HepG2 (cell line): ENCODE results near the gene ARPIN. TPM values are rescaled to one million over a fixed set of nuclear protein-coding genes. Genes with fewer than 3 reads are reported as not detected.

Experiments used
- HNRNPH1 ChIP-seq: fragments of 200-400 bp; formaldehyde crosslinking; optimal IDR thresholded peaks from 2 replicates; pipeline ENCODE3; 2017; ENCODE audit warnings: mild to moderate bottlenecking, low read depth, low read length
- HNRNPK ChIP-seq: fragments of 200-400 bp; formaldehyde crosslinking; IDR thresholded peaks from 2 replicates; pipeline ENCODE4 v1.6.1; 2018; ENCODE audit warnings: low read length, low read depth, moderate library complexity, mild to moderate bottlenecking; ENCODE audit not compliant: poor library complexity, severe bottlenecking
- IRF2 ChIP-seq: IDR thresholded peaks from 2 replicates; pipeline ENCODE4 v1.6.1; 2018; ENCODE audit warnings: missing genetic modification reagents, missing compliant biosample characterization
- ISL2 ChIP-seq: sonication (generic); formaldehyde crosslinking; IDR thresholded peaks from 2 replicates; pipeline ENCODE4 v1.5.0; 2020; ENCODE audit warnings: missing genetic modification reagents
- KDM5A ChIP-seq: fragments of 200-600 bp; sonication (generic); IDR thresholded peaks from 2 replicates; pipeline ENCODE4 v1.7.0; 2018; ENCODE audit warnings: antibody characterized with exemption, mild to moderate bottlenecking, low read length, borderline replicate concordance
- SMAD3 ChIP-seq: sonication (generic); formaldehyde crosslinking; IDR thresholded peaks from 2 replicates; pipeline ENCODE4 v1.4.0; 2020; ENCODE audit warnings: missing genetic modification reagents
- ZFX ChIP-seq: sonication (generic); formaldehyde crosslinking; IDR thresholded peaks from 2 replicates; pipeline ENCODE4 v1.4.0; 2020; ENCODE audit warnings: mild to moderate bottlenecking, low read depth, missing genetic modification reagents, moderate library complexity
- ZNF292 ChIP-seq: sonication (generic); formaldehyde crosslinking; IDR thresholded peaks from 2 replicates; pipeline ENCODE4 v1.8.1; 2022; ENCODE audit warnings: mild to moderate bottlenecking, low read depth, missing genetic modification reagents, borderline replicate concordance
- ZNF552 ChIP-seq: sonication (generic); formaldehyde crosslinking; IDR thresholded peaks from 2 replicates; pipeline ENCODE4 v1.9.0; 2022; ENCODE audit warnings: missing genetic modification reagents, mild to moderate bottlenecking, borderline replicate concordance
- ZNF607 ChIP-seq: sonication (generic); formaldehyde crosslinking; IDR thresholded peaks from 2 replicates; pipeline ENCODE4 v1.5.1; 2020; ENCODE audit warnings: missing genetic modification reagents, mild to moderate bottlenecking, borderline replicate concordance
- ZNF879 ChIP-seq: sonication (generic); formaldehyde crosslinking; IDR thresholded peaks from 2 replicates; pipeline ENCODE4 v1.8.1; 2023; ENCODE audit warnings: missing genetic modification reagents
- polyA plus RNA-seq, 8 experiments: library from polyadenylated mRNA; depleted of rRNA in 3 of 8; stranded (reverse) in 7 of 8; unstranded in 1 of 8; fragments of >200 nt; fragmentation: Illumina TruSeq in 4 of 8; extraction: Trizol in 4 of 8; gene quantifications; 2 replicates each; pipeline versions ENCODE4 v1.2.1 to v1.2.3, GENCODE V29; 2011 to 2016; ENCODE audit warnings: low read depth in 4 of 8, missing spikeins in 1 of 8, mixed read lengths in 1 of 8; ENCODE audit not compliant: insufficient read depth in 1 of 8
- total RNA-seq, 5 experiments: library from RNA; depleted of rRNA; stranded (reverse); fragments of >200 nt; fragmentation: Illumina TruSeq; extraction: Trizol; gene quantifications; 2 replicates each; pipeline ENCODE4 v1.2.3, GENCODE V29; 2016; ENCODE audit warnings: low read depth in 1 of 5
- TF ChIP-seq, protein P1 (sequence below): sonication (generic); formaldehyde crosslinking; IDR thresholded peaks from 2 replicates; pipeline ENCODE4 v1.4.0; 2020; ENCODE audit warnings: mild to moderate bottlenecking, missing genetic modification reagents
- TF ChIP-seq, protein P2 (sequence below): sonication (generic); formaldehyde crosslinking; IDR thresholded peaks from 2 replicates; pipeline ENCODE4 v1.8.1; 2023; ENCODE audit warnings: mild to moderate bottlenecking, moderate library complexity, missing genetic modification reagents
- TF ChIP-seq, protein P3 (sequence below): IDR thresholded peaks from 2 replicates; pipeline ENCODE4 v1.6.1; 2016; ENCODE audit warnings: missing compliant biosample characterization, missing genetic modification reagents, borderline replicate concordance
- TF ChIP-seq, protein P4 (sequence below): sonication (generic); formaldehyde crosslinking; IDR thresholded peaks from 2 replicates; pipeline ENCODE4 v1.5.0; 2020; ENCODE audit warnings: mild to moderate bottlenecking, missing genetic modification reagents
- TF ChIP-seq, protein P5 (sequence below): sonication (generic); formaldehyde crosslinking; IDR thresholded peaks from 2 replicates; pipeline ENCODE4; 2020; ENCODE audit warnings: missing genetic modification reagents, mild to moderate bottlenecking, borderline replicate concordance
- TF ChIP-seq, protein P6 (sequence below): sonication (generic); formaldehyde crosslinking; conservative IDR thresholded peaks from 2 replicates; pipeline ENCODE4 v1.5.0; 2020; ENCODE audit warnings: missing genetic modification reagents

Gene ARPIN
- total and polyA plus RNA-seq, 2 of the 13 experiments (the other 11 are each of a cell fraction or from before 2014, with no cell fraction given) = 2.8 to 5.0 TPM

DNA sequence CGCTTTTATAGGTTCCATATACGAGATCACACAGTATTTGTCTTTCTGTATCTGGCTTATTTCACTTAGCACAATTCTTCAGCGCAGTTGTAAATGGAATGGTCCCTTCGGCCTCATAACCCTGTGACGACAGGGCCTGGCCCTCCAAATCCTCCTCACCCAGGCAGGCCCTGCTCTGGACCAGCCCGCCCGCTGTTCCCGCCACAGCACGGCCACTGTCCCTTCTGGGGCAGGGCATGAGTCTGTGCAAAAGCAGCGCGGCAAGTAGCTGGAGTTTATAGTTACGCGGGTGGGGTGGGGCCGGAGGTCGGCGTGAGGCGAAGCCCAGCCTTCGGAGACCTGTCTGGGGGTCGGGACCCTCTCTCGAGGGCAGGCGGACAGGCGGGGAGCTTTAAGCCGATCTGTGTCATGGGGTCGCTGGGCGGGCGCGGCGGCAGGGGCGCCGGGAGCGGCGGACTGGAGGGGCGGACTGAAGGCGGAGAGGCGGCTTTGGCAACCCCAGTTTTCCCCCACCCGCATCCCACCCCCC lies 543 bp downstream of the ARPIN start (continued):
- TF ChIP-seq, protein P1, sequence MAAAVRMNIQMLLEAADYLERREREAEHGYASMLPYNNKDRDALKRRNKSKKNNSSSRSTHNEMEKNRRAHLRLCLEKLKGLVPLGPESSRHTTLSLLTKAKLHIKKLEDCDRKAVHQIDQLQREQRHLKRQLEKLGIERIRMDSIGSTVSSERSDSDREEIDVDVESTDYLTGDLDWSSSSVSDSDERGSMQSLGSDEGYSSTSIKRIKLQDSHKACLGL (CRISPR knock-in tag) = no peak
- peak; percentile 84; the same call in 1 of the 2 replicates for TF ChIP-seq ZFX (CRISPR knock-in tag)
- 0 out of 2 replicates have a peak, but pooled peaks have one; percentile 41 for TF ChIP-seq ZNF879 (CRISPR knock-in tag)
- no peak for TF ChIP-seq KDM5A
- TF ChIP-seq, protein P2, sequence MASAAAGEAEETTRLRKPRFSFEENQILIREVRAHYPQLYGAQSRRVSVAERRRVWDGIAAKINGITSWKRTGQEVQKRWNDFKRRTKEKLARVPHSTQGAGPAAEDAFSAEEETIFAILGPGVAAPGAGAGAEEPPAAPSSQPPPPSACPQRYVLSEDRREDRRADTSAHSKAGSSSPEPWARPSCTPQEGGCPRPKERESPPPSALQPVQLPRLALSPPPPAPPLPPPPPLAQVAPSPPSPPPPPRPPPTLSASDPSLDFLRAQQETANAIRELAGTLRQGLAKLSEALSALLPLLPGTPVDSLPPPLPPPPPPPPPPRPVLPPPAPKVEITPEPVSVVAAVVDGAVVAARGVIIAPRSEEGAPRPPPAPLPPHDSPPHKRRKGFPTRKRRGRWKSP (CRISPR knock-in tag) = no peak
- no peak for TF ChIP-seq HNRNPH1
- TF ChIP-seq, protein P3, sequence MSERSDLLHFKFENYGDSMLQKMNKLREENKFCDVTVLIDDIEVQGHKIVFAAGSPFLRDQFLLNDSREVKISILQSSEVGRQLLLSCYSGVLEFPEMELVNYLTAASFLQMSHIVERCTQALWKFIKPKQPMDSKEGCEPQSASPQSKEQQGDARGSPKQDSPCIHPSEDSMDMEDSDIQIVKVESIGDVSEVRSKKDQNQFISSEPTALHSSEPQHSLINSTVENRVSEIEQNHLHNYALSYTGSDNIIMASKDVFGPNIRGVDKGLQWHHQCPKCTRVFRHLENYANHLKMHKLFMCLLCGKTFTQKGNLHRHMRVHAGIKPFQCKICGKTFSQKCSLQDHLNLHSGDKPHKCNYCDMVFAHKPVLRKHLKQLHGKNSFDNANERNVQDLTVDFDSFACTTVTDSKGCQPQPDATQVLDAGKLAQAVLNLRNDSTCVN (CRISPR knock-in tag) = 0 out of 2 replicates have a peak, but pooled peaks have one; percentile 24
- 0 out of 2 replicates have a peak, but pooled peaks have one; percentile 75 for TF ChIP-seq ZNF607 (CRISPR knock-in tag)
- TF ChIP-seq SMAD3 (CRISPR knock-in tag) = no peak
- 0 out of 2 replicates have a peak, but pooled peaks have one; percentile 15 for TF ChIP-seq ZNF292 (CRISPR knock-in tag)
- no peak for TF ChIP-seq ZNF552 (CRISPR knock-in tag)
- no peak for TF ChIP-seq IRF2
- TF ChIP-seq, protein P4, sequence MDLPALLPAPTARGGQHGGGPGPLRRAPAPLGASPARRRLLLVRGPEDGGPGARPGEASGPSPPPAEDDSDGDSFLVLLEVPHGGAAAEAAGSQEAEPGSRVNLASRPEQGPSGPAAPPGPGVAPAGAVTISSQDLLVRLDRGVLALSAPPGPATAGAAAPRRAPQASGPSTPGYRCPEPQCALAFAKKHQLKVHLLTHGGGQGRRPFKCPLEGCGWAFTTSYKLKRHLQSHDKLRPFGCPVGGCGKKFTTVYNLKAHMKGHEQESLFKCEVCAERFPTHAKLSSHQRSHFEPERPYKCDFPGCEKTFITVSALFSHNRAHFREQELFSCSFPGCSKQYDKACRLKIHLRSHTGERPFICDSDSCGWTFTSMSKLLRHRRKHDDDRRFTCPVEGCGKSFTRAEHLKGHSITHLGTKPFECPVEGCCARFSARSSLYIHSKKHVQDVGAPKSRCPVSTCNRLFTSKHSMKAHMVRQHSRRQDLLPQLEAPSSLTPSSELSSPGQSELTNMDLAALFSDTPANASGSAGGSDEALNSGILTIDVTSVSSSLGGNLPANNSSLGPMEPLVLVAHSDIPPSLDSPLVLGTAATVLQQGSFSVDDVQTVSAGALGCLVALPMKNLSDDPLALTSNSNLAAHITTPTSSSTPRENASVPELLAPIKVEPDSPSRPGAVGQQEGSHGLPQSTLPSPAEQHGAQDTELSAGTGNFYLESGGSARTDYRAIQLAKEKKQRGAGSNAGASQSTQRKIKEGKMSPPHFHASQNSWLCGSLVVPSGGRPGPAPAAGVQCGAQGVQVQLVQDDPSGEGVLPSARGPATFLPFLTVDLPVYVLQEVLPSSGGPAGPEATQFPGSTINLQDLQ (CRISPR knock-in tag) = 0 out of 2 replicates have a peak, but pooled peaks have one; percentile 51
- TF ChIP-seq HNRNPK = peak; percentile 79
- 0 out of 2 replicates have a peak, but pooled peaks have one; percentile 48 for TF ChIP-seq ISL2
- TF ChIP-seq, protein P5, sequence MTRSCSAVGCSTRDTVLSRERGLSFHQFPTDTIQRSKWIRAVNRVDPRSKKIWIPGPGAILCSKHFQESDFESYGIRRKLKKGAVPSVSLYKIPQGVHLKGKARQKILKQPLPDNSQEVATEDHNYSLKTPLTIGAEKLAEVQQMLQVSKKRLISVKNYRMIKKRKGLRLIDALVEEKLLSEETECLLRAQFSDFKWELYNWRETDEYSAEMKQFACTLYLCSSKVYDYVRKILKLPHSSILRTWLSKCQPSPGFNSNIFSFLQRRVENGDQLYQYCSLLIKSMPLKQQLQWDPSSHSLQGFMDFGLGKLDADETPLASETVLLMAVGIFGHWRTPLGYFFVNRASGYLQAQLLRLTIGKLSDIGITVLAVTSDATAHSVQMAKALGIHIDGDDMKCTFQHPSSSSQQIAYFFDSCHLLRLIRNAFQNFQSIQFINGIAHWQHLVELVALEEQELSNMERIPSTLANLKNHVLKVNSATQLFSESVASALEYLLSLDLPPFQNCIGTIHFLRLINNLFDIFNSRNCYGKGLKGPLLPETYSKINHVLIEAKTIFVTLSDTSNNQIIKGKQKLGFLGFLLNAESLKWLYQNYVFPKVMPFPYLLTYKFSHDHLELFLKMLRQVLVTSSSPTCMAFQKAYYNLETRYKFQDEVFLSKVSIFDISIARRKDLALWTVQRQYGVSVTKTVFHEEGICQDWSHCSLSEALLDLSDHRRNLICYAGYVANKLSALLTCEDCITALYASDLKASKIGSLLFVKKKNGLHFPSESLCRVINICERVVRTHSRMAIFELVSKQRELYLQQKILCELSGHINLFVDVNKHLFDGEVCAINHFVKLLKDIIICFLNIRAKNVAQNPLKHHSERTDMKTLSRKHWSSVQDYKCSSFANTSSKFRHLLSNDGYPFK (CRISPR knock-in tag) = 0 out of 2 replicates have a peak, but pooled peaks have one; percentile 22
- TF ChIP-seq, protein P6, sequence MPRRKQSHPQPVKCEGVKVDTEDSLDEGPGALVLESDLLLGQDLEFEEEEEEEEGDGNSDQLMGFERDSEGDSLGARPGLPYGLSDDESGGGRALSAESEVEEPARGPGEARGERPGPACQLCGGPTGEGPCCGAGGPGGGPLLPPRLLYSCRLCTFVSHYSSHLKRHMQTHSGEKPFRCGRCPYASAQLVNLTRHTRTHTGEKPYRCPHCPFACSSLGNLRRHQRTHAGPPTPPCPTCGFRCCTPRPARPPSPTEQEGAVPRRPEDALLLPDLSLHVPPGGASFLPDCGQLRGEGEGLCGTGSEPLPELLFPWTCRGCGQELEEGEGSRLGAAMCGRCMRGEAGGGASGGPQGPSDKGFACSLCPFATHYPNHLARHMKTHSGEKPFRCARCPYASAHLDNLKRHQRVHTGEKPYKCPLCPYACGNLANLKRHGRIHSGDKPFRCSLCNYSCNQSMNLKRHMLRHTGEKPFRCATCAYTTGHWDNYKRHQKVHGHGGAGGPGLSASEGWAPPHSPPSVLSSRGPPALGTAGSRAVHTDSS (CRISPR knock-in tag) = no peak
